Epidermal melanocyte (primary cell): ENCODE data around the gene NADK.
"Not testable (repeated sequence)": the region's sequence is repeated elsewhere in the genome, so short reads cannot be mapped to it uniquely, and the experiment has no call there.

Experiments
- DNase-seq: peaks from one replicate; pipeline ENCODE4 v3.0.0; 2011; ENCODE audit warnings: low spot score; ENCODE audit not compliant: insufficient read length

The NADK gene

GRCh38 chr1:1707241-1707640, 71.0 kb downstream of the NADK start:
- not testable (repeated sequence) for DNase-seq

GRCh38 chr1:1705623-1706022, 72.6 kb downstream of the NADK start:
- DNase-seq = not testable (repeated sequence)

- not testable (repeated sequence) for DNase-seq
Observed at GRCh38 chr1:1704284-1704957, 73.8 kb downstream of the NADK start.

DNA sequence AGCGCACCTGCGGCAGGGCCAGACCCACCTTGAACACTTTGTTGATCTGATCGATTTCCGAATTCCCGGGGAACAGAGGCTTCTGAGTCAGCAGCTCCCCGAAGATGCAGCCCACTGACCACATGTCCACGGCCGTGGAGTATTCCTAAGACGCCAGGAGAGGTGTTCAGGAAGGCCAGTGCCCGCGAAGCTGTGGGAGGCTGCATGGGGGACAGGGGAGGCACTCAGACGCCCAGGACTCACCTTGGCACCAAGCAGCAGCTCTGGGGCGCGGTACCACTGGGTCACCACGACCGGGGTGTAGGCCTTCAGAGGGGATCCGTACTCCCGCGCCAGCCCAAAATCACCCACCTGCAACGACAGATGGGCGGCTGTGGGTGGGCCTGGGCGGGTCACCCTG, 74.5 kb downstream of the NADK start:
- no peak for DNase-seq

GRCh38 chr1:1702506-1702905, 75.8 kb downstream of the NADK start:
- not testable (repeated sequence) for DNase-seq
